ENCODE measurements around the gene MAP3K21. TPM values are rescaled to one million over a fixed set of nuclear protein-coding genes. Genes with fewer than 3 reads are reported as not detected.

The MAP3K21 gene
- total and polyA plus RNA-seq, 2 of the 8 experiments (the other 6 are each of a cell fraction or from before 2014, with no cell fraction given): 21.2 to 21.8 TPM

DNA sequence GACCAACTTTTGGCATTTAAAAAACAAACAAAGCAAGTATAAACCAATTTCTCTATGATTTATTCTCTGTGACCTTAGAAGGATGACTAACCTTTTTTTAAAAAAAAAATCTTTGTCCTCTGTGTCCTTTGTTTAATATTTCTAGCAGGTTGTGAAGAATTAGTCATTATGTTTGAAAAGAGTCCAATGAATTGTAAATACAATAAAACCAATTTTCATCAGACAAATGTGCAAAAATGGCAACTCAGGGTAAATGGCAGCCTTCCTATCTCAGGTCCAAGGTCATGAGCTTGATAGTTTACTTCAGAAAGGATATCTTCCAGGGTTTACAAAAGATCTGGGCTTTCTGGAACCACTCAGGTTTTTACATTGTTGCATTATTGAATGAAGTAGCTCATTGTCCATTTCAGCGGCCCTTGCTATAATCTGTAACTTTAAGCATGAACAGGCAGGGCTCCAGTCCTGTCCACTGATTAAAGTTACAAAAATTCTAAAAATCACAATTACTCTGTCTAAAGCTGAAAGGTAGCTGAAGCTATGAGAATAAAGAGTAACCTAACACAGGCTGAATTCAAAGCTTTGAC, 11.7 kb upstream of the MAP3K21 start:
- Histone ChIP-seq H3K79me1 (ENCODE audit: low read depth, low read length) (no peaks in the 10 kb centered on the region), H3K18ac (ENCODE audit: extremely low read depth, low read length) (no peak overlapping the region), H2BK15ac (ENCODE audit: low read length) (no peak overlapping the region), H3K27me3 (replicated peaks in 1 of 4; ENCODE audit: control insufficient read depth in 3 of 4, extremely low read depth in 1 of 4, insufficient read depth in 3 of 4, low read length in 3 of 4) (no peaks in the 10 kb centered on the region), H2BK12ac (ENCODE audit: low read depth, low read length) (no peak overlapping the region), H3K79me2 (ENCODE audit: control insufficient read depth in 1 of 2, insufficient read depth in 2 of 2, low read length in 2 of 2) (no peaks in the 10 kb centered on the region), H3K4me3 (ENCODE audit: extremely low read depth in 1 of 4, insufficient read depth in 2 of 4, low read depth in 3 of 4, low read length in 4 of 4) (no peak overlapping the region), H3K9me3 (ENCODE audit: insufficient read depth in 2 of 2, low read depth in 1 of 2, low read length in 1 of 2) (no peaks in the 10 kb centered on the region; a peak in 1 of 4 replicates), H2AFZ (ENCODE audit: low read length) (no peak overlapping the region), H4K8ac (ENCODE audit: extremely low read depth, insufficient read depth, low read length) (no peak overlapping the region), H4K91ac (replicated peaks; ENCODE audit: insufficient read length, low read length) (no peak overlapping the region), H3K23ac (ENCODE audit: insufficient read length) (no peak overlapping the region), H3K4me1 (replicated peaks in 1 of 4; ENCODE audit: control insufficient read depth in 3 of 4, insufficient read depth in 4 of 4, low read length in 3 of 4) (peaks cover 0 to 3% (median 0%) of the 10 kb centered on the region in 4 experiments; a peak in 2 of 7 replicates), H3K4ac (replicated peaks; ENCODE audit: insufficient read length, low read depth, low read length) (no peak overlapping the region), H4K20me1 (replicated peaks in 1 of 2; ENCODE audit: control insufficient read depth in 1 of 2, insufficient read depth in 2 of 2, low read length in 2 of 2) (no peaks in the 10 kb centered on the region), H4K5ac (ENCODE audit: insufficient read length, low read depth, low read length) (no peak overlapping the region), H3K36me3 (ENCODE audit: control insufficient read depth in 2 of 4, insufficient read depth in 4 of 4, low read length in 3 of 4) (no peaks in the 10 kb centered on the region), H2BK5ac (ENCODE audit: low read depth, low read length) (no peak overlapping the region), H3K27ac (ENCODE audit: low read depth, low read length) (no peak overlapping the region), H3K23me2 (ENCODE audit: low read depth, low read length) (no peaks in the 10 kb centered on the region; the same call in 1 of the 2 replicates), H3K56ac (replicated peaks; ENCODE audit: insufficient read length, low read depth, low read length) (no peak overlapping the region), H2BK120ac (replicated peaks; ENCODE audit: low read depth, low read length) (no peak overlapping the region), H3K14ac (ENCODE audit: insufficient read length) (no peak overlapping the region), H2AK5ac (ENCODE audit: low read depth, low read length) (no peak overlapping the region), H3K9ac (replicated peaks in 1 of 4; ENCODE audit: extremely low read depth in 1 of 4, low read depth in 3 of 4, low read length in 3 of 4) (no peak overlapping the region), H2BK20ac (ENCODE audit: low read length) (no peak overlapping the region), H3K4me2 (ENCODE audit: insufficient read depth in 1 of 2, low read depth in 2 of 2, low read length in 2 of 2) (no peak overlapping the region)
- no peak for FAIRE-seq
- ChIA-PET POLR2A (ENCODE audit: partially characterized antibody) (no interaction called here), CTCF (ENCODE audit: partially characterized antibody) (interaction anchor here (0.5 to 1.6 kb wide), 6 partner anchors 9 to 799 kb away, joined by 3 to 6 read pairs (median 4); no protein-coding TSS in a partner anchor)
- 87% methylated on average over 1 of the region's 1 CpG; no CpG with 5 or more reads in 1 of the 2 experiments for WGBS, 2 experiments (ENCODE audit: extremely low coverage in 1 of 2, insufficient coverage in 1 of 2, insufficient read length in 1 of 2, insufficient replicate concordance in 2 of 2, low coverage in 1 of 2, low lambda C conversion rate in 2 of 2, missing lambda C conversion rate in 1 of 2)
- TF ChIP-seq SIRT6 (IDR thresholded peaks at IDR 0.05; ENCODE audit: low read length) (no peak), TCF12 (IDR thresholded peaks at IDR 0.05; ENCODE audit: low read depth, low read length) (no peak), CHD2 (IDR thresholded peaks at IDR 0.05; ENCODE audit: low read length) (no peak)
- TF ChIP-seq, protein P1, sequence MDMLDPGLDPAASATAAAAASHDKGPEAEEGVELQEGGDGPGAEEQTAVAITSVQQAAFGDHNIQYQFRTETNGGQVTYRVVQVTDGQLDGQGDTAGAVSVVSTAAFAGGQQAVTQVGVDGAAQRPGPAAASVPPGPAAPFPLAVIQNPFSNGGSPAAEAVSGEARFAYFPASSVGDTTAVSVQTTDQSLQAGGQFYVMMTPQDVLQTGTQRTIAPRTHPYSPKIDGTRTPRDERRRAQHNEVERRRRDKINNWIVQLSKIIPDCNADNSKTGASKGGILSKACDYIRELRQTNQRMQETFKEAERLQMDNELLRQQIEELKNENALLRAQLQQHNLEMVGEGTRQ (IDR thresholded peaks at IDR 0.05; ENCODE audit: low read length): no peak
- DNase-seq (ENCODE audit: low read depth in 1 of 2, low spot score in 2 of 2): no peak

Measured in H1 (cell line).